B cell (primary cell): ENCODE measurements around the gene LIN52.

Source experiments
- EZH2 ChIP-seq: IDR thresholded peaks from 2 replicates; pipeline ENCODE4 v1.6.1; 2012; ENCODE audit warnings: borderline replicate concordance, low read depth, mild to moderate bottlenecking, moderate library complexity, low read length; ENCODE audit not compliant: insufficient read depth, poor library complexity, severe bottlenecking
- TF ChIP-seq, protein P1 (sequence below): fragments of 200-600 bp; IDR thresholded peaks from one replicate; pipeline ENCODE4 v1.8.0; 2022; ENCODE audit warnings: antibody characterized with exemption, mild to moderate bottlenecking

DNA sequence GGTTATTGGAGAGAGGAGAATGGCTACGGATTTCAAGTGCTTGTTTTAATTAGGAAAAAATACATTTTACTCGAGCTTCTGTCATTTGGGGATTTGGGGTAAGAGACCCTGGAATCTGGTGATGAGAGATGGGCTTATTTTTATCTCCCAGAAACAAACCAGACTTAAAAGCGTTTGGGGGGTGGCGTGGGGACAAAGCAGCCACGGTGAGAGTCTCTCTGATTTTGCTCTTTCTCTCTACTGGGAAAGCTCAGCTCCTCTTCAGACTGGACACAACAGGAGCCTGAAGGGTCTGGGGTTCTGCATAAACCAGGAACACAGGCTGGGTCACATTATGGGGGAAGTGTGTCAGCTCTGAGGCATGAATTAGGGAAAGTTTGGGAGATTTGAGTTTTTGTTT, 158.3 kb downstream of the LIN52 start:
- TF ChIP-seq, protein P1, sequence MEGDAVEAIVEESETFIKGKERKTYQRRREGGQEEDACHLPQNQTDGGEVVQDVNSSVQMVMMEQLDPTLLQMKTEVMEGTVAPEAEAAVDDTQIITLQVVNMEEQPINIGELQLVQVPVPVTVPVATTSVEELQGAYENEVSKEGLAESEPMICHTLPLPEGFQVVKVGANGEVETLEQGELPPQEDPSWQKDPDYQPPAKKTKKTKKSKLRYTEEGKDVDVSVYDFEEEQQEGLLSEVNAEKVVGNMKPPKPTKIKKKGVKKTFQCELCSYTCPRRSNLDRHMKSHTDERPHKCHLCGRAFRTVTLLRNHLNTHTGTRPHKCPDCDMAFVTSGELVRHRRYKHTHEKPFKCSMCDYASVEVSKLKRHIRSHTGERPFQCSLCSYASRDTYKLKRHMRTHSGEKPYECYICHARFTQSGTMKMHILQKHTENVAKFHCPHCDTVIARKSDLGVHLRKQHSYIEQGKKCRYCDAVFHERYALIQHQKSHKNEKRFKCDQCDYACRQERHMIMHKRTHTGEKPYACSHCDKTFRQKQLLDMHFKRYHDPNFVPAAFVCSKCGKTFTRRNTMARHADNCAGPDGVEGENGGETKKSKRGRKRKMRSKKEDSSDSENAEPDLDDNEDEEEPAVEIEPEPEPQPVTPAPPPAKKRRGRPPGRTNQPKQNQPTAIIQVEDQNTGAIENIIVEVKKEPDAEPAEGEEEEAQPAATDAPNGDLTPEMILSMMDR = no peak
- no peak for TF ChIP-seq EZH2
